Activated T-helper 2 cell treated with anti-CD3 and anti-CD28 coated beads, Interferon-gamma antibody, Interleukin-2, Interleukin-4, amounts not matched to agents 10 μg/mL and 5 μg/mL and 100 μg/mL, durations not matched to agents 14 hours and 24 hours and 36 hours (primary cell): Measurements from ENCODE around the gene KRT31. TPM values are rescaled to one million over a fixed set of nuclear protein-coding genes. Genes with fewer than 3 reads are reported as not detected.
"Not testable (repeated sequence)": the region's sequence is repeated elsewhere in the genome, so short reads cannot be mapped to it uniquely, and the experiment has no call there.

Experiments
- DNase-seq: peaks from one replicate; pipeline ENCODE4 v3.0.0; 2021; ENCODE audit warnings: low spot score
- H3K27ac Mint-ChIP-seq: one replicate; pipeline ENCODE4 v1.8.0; 2021; ENCODE audit warnings: mixed read lengths
- H3K27me3 Mint-ChIP-seq: one replicate; pipeline ENCODE4 v1.8.0; 2021; ENCODE audit warnings: low read depth, mixed read lengths
- H3K36me3 Mint-ChIP-seq: one replicate; pipeline ENCODE4 v1.8.0; 2021; ENCODE audit warnings: low read depth, mixed read lengths
- H3K4me1 Mint-ChIP-seq: one replicate; pipeline ENCODE4 v1.8.0; 2021; ENCODE audit warnings: low read depth, mixed read lengths
- H3K4me3 Mint-ChIP-seq: one replicate; pipeline ENCODE4 v1.8.0; 2021; ENCODE audit warnings: low read depth, mild to moderate bottlenecking, moderate library complexity, mixed read lengths
- H3K9me3 Mint-ChIP-seq: one replicate; pipeline ENCODE4 v1.8.0; 2021; ENCODE audit warnings: mixed read lengths
- intact Hi-C: fragments of 100-400 bp; cut with micrococcal nuclease; formaldehyde crosslinking; loops from one replicate; pipeline ENCODE4 v1.15.1; 2023
- total RNA-seq: library from RNA; stranded (reverse); gene quantifications from 2 replicates; pipeline ENCODE4 v1.2.3, GENCODE V29; 2022

KRT31 gene
- total RNA-seq, 1 donor from 2014 or later, result not detected

- DNase-seq, result no peak
- intact Hi-C loops, result no loop called here
- peaks cover 3% of the 10 kb centered on the region for H3K27me3 Mint-ChIP-seq
- H3K36me3 Mint-ChIP-seq, result no peaks in the 10 kb centered on the region
- no peaks in the 10 kb centered on the region for H3K4me1 Mint-ChIP-seq
- H3K27ac Mint-ChIP-seq, result no peak overlapping the region
- no peak overlapping the region for H3K4me3 Mint-ChIP-seq
- no peaks in the 10 kb centered on the region for H3K9me3 Mint-ChIP-seq
Observed at GRCh38 chr17:41394254-41394996, 3.0 kb downstream of the KRT31 start.

- no peak for DNase-seq
- Mint-ChIP-seq H3K27me3 (peaks cover 4% of the 10 kb centered on the region), H3K4me3 (no peak overlapping the region), H3K36me3 (no peaks in the 10 kb centered on the region), H3K9me3 (no peaks in the 10 kb centered on the region), H3K27ac (no peak overlapping the region), H3K4me1 (no peaks in the 10 kb centered on the region)
- intact Hi-C loops, result no loop called here
Observed at GRCh38 chr17:41393826-41394225, 3.6 kb downstream of the KRT31 start.

- Mint-ChIP-seq H3K4me3 (no peak overlapping the region), H3K4me1 (no peaks in the 10 kb centered on the region), H3K27me3 (peaks cover 5% of the 10 kb centered on the region), H3K9me3 (no peaks in the 10 kb centered on the region), H3K27ac (no peak overlapping the region), H3K36me3 (no peaks in the 10 kb centered on the region)
- no peak for DNase-seq
- intact Hi-C loops, result no loop called here
Observed at GRCh38 chr17:41393294-41393693, 4.1 kb downstream of the KRT31 start.

GRCh38 chr17:41392278-41392677 is 5.1 kb downstream of the KRT31 start:
- Mint-ChIP-seq H3K9me3 (peaks cover 2% of the 10 kb centered on the region), H3K27me3 (peaks cover 7% of the 10 kb centered on the region), H3K27ac (no peak overlapping the region), H3K4me1 (no peaks in the 10 kb centered on the region), H3K36me3 (no peaks in the 10 kb centered on the region), H3K4me3 (no peak overlapping the region)
- intact Hi-C loops, result no loop called here
- no peak for DNase-seq

DNA sequence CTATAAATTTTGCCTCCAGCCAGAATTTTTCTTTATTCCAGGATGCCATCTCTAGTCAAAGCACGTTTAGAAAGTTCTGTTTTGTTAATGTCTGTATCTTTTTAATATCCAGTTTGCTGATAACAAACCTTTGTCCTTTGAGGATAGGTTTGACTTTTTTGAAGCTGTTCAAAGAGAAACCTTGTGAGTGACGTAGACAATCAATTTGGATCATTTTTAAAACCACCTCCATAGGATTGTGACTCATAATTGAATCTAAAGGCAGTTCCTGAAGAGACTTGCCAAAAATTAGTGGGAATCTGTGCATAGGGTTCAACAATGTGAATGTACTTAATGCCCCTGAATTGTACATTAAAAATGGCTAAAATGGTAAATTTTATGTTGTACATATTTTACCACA is 5.9 kb downstream of the KRT31 start:
- Mint-ChIP-seq H3K4me3 (no peak overlapping the region), H3K9me3 (peaks cover 6% of the 10 kb centered on the region), H3K27ac (no peak overlapping the region), H3K4me1 (no peaks in the 10 kb centered on the region), H3K36me3 (no peaks in the 10 kb centered on the region), H3K27me3 (peaks cover 9% of the 10 kb centered on the region)
- intact Hi-C loops, result no loop called here
- no peak for DNase-seq

GRCh38 chr17:41390411-41390938 is 6.9 kb downstream of the KRT31 start:
- H3K27me3 Mint-ChIP-seq, result peaks cover 9% of the 10 kb centered on the region
- H3K4me3 Mint-ChIP-seq, result no peak overlapping the region
- DNase-seq, result no peak
- peaks cover 10% of the 10 kb centered on the region for H3K9me3 Mint-ChIP-seq
- H3K27ac Mint-ChIP-seq, result no peak overlapping the region
- intact Hi-C loops, result no loop called here
- H3K36me3 Mint-ChIP-seq, result no peaks in the 10 kb centered on the region
- H3K4me1 Mint-ChIP-seq, result no peaks in the 10 kb centered on the region

DNA sequence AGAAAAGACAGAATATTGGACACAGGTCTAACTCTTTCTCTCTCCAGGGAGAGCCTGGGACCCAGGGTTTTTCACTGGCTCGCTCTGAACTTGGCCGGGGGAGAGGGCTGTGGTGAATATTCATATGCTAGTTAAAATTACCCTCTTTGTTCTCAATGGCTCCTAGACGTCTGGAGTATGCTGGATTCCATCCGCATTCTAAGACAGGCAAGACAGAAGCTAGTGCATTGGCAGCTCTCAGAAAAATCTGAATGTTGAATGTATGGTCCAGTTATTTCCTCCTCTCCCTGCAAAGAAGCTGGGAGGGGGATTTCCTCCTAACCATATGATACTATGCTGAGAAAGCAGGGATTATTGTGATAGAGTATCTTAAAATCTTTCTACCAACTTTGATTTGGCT is 9.7 kb downstream of the KRT31 start:
- intact Hi-C loops, result no loop called here
- H3K4me1 Mint-ChIP-seq, result no peaks in the 10 kb centered on the region
- H3K9me3 Mint-ChIP-seq, result peaks cover 10% of the 10 kb centered on the region
- no peaks in the 10 kb centered on the region for H3K36me3 Mint-ChIP-seq
- no peak for DNase-seq
- H3K27me3 Mint-ChIP-seq, result peaks cover 12% of the 10 kb centered on the region
- no peak overlapping the region for H3K4me3 Mint-ChIP-seq
- H3K27ac Mint-ChIP-seq, result no peak overlapping the region

DNA sequence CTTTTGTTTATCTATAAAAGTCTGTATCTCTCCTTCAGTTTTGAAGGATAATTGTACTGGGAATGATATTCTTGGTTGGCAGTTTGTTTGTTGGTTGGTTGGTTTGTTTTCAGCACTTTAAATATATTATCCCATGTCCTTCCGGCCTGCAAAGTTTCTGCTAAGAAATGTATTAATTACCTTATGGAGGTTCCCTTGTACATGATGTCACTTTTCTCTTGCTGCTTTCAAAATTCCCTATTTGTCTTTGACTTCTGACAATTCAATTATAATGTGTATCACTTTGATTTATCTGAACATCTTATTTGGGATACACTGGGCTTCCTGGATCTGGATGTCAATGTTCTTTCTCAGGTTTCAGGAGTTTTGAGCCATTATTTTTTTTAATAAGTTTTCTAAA is 11.2 kb downstream of the KRT31 start:
- Mint-ChIP-seq H3K36me3 (no peaks in the 10 kb centered on the region), H3K27me3 (peaks cover 12% of the 10 kb centered on the region), H3K9me3 (peaks cover 10% of the 10 kb centered on the region), H3K4me1 (no peaks in the 10 kb centered on the region), H3K4me3 (no peak overlapping the region), H3K27ac (no peak overlapping the region)
- no peak for DNase-seq
- intact Hi-C loops, result no loop called here

DNA sequence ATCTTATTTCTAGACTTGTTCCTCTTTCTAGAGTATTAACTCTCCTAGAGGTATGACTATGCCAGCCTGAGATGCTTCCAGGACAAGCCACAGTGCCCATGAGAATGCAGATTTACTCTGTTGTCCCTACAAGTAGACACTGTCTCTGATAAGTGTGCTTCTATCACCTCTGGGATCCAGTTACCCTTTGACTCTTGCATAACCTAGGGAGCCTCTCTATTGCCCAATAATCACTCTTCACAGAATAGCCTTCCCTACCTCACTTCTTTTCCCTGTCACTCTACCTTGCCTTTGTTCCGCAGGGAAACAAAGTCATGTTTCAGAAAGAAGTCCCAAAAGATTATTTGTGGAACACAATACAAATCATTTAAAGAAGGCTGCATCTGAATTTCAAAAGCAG is 13.7 kb downstream of the KRT31 start:
- DNase-seq, result no peak

DNA sequence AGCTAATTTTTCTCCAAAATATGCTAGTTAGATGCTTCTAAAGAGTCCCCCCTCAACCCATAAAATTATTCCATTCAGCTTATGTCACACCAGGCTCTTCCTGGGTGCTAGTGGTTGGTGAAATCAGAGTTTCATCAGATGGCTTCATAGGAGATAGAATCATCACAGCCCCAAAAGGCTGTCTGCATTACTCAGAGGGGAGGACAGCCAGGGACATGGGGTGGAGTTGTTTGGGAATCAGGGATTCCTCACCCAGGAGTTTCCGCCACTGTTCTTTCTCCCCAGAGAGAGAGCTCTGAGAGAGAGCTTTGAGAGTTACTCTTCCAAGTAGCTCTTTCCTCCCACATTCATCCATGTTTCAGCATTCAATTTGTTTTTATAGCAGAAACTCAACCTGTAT is 15.0 kb downstream of the KRT31 start:
- Mint-ChIP-seq H3K4me3 (no peak overlapping the region), H3K27ac (no peak overlapping the region), H3K4me1 (no peaks in the 10 kb centered on the region), H3K27me3 (peaks cover 5% of the 10 kb centered on the region), H3K9me3 (peaks cover 9% of the 10 kb centered on the region), H3K36me3 (no peaks in the 10 kb centered on the region)
- intact Hi-C loops, result no loop called here
- no peak for DNase-seq

More for the DNA sequence above, 13.7 kb downstream of the KRT31 start:
- Mint-ChIP-seq H3K9me3 (peaks cover 10% of the 10 kb centered on the region), H3K27ac (no peak overlapping the region), H3K4me3 (no peak overlapping the region), H3K4me1 (no peaks in the 10 kb centered on the region), H3K27me3 (peaks cover 8% of the 10 kb centered on the region), H3K36me3 (no peaks in the 10 kb centered on the region)
- intact Hi-C loops, result no loop called here

GRCh38 chr17:41381943-41382342 is 15.5 kb downstream of the KRT31 start, which contains the start of gene KRT34:
Gene KRT34 (minus strand): TSS chr17:41382306. CDS start chr17:41382246, 60 bp downstream.
- H3K36me3 Mint-ChIP-seq, H3K9me3 Mint-ChIP-seq, H3K27me3 Mint-ChIP-seq, H3K4me3 Mint-ChIP-seq, H3K4me1 Mint-ChIP-seq, intact Hi-C loops, H3K27ac Mint-ChIP-seq, DNase-seq: not testable (repeated sequence)

- H3K27me3 Mint-ChIP-seq, H3K27ac Mint-ChIP-seq, H3K4me3 Mint-ChIP-seq, intact Hi-C loops, H3K36me3 Mint-ChIP-seq, DNase-seq, H3K4me1 Mint-ChIP-seq, H3K9me3 Mint-ChIP-seq: not testable (repeated sequence)
Observed at GRCh38 chr17:41380091-41380490, 17.3 kb downstream of the KRT31 start.

DNA sequence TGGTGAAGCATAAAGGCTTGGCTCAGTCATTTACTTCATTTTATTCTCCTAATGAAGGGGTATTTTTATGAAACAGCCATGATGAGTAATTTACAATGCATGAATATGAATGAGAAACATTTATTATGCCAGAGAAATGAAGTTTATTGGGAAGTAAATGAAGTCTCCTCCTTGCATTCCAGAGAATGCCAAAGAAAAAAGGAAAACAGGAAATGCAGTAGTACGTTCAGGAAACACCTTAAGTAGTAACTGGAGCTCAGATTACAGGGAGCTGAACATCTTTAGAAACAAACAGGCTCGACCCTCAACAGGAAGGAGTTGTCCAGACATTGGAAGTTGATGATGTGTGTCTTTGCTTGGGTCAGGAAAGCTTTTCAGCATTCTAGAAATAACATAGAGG is 19.9 kb downstream of the KRT31 start:
- no peak overlapping the region for H3K27ac Mint-ChIP-seq
- peaks cover 11% of the 10 kb centered on the region for H3K27me3 Mint-ChIP-seq
- no peaks in the 10 kb centered on the region for H3K36me3 Mint-ChIP-seq
- DNase-seq, result no peak
- no peaks in the 10 kb centered on the region for H3K9me3 Mint-ChIP-seq
- no peak overlapping the region for H3K4me3 Mint-ChIP-seq
- no peaks in the 10 kb centered on the region for H3K4me1 Mint-ChIP-seq
- intact Hi-C loops, result no loop called here
